GM12878 (cell line): ENCODE results near the gene CPVL.

Source experiments
- CHD2 ChIP-seq: IDR thresholded peaks from 2 replicates; pipeline ENCODE4 v1.6.1; 2011; ENCODE audit warnings: low read depth, low read length, improper control_type of control experiment, borderline replicate concordance
- CTCF ChIP-seq, 3 experiments: IDR thresholded peaks in 2 of 3; conservative IDR thresholded peaks in 1 of 3; 2 replicates each; pipeline ENCODE4 v1.5.1; 2011; ENCODE audit warnings: low read depth in 3 of 3, low read length in 3 of 3, mild to moderate bottlenecking in 3 of 3, control low read depth in 2 of 3, moderate library complexity in 2 of 3, inconsistent platforms in 1 of 3, mixed read lengths in 1 of 3; ENCODE audit not compliant: control insufficient read depth in 2 of 3, insufficient read depth in 1 of 3; ENCODE audit errors: extremely low read depth in 1 of 3
- EP300 ChIP-seq, 2 experiments: fragments of 150-350 bp in 1 of 2; IDR thresholded peaks; 2 replicates each; pipeline ENCODE4 v1.6.1; 2011 to 2012; ENCODE audit warnings: low read depth in 2 of 2, low read length in 2 of 2, borderline replicate concordance in 1 of 2, improper control_type of control experiment in 1 of 2, inconsistent platforms in 1 of 2; ENCODE audit not compliant: control insufficient read depth in 1 of 2
- MTA2 ChIP-seq: fragments of 450-650 bp; IDR thresholded peaks from 2 replicates; pipeline ENCODE4 v1.6.1; 2016; ENCODE audit warnings: low read depth, mild to moderate bottlenecking, moderate library complexity
- MTA3 ChIP-seq: IDR thresholded peaks from 2 replicates; pipeline ENCODE4 v1.6.1; 2012; ENCODE audit warnings: low read length, inconsistent platforms, borderline replicate concordance
- NR2F1 ChIP-seq: fragments of 450-650 bp; conservative IDR thresholded peaks from 2 replicates; pipeline ENCODE4 v1.6.1; 2017; ENCODE audit warnings: mild to moderate bottlenecking
- POLR2A ChIP-seq: IDR thresholded peaks from 2 replicates; pipeline ENCODE4 v1.6.1; 2011; ENCODE audit warnings: low read depth, mild to moderate bottlenecking, low read length
- RAD21 ChIP-seq: IDR thresholded peaks from 2 replicates; pipeline ENCODE4 v1.6.1; 2011; ENCODE audit warnings: mild to moderate bottlenecking, low read depth, low read length, moderate library complexity; ENCODE audit not compliant: insufficient read depth

GRCh38 chr7:29102558-29103151 is 43.7 kb downstream of the CPVL start:
- no peak for TF ChIP-seq CHD2
- peak; percentile 44 to 64 (median 46) for TF ChIP-seq CTCF (IDR thresholded peaks at IDR 0.05 in 2 of 3, conservative IDR thresholded peaks at IDR 0.05 in 1 of 3; ENCODE audit: control insufficient read depth in 2 of 3, extremely low read depth in 1 of 3, insufficient read depth in 1 of 3, low read depth in 3 of 3, low read length in 3 of 3)
- TF ChIP-seq EP300 (IDR thresholded peaks at IDR 0.05; ENCODE audit: borderline replicate concordance in 1 of 2, control insufficient read depth in 1 of 2, low read depth in 2 of 2, low read length in 2 of 2) = no peak
- TF ChIP-seq MTA3 = no peak
- TF ChIP-seq MTA2 = no peak
- TF ChIP-seq POLR2A = no peak
- TF ChIP-seq RAD21 = peak; percentile 58
- no peak for TF ChIP-seq NR2F1
